ENCODE data around the gene DNAH1. TPM values are rescaled to one million over a fixed set of nuclear protein-coding genes. Genes with fewer than 3 reads are reported as not detected.

The DNAH1 gene
- total RNA-seq, 1 experiment from 2014 or later = 0.60 TPM

DNA sequence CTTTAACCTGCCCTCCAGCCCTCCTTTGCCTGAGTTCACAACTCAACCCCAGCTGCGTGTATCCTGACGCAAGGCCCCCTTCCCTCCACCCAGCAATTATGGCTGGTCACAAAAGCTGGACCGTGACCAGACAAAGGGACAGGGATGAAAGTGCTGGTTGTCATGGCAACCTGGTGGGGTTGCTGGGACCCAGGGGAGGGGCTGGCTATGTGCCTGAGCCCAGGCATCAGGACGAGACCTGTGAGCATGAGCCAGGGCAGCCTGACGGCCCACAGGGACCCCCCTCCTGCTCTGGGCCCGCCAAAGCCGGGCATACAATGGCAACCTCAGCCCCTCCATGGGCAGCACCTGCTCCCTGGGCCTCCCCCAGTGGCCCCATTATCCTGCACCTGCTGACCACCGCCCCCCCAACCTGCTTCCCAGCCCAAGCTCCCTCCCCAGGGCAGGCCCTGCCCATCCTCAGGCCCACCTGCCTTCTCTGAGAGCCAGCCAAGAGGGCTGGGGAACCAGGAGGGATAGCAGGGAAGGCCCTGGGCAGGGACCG, 4.5 kb upstream of the DNAH1 start:
- DNase-seq (ENCODE audit: low spot score) = no peak

DNA sequence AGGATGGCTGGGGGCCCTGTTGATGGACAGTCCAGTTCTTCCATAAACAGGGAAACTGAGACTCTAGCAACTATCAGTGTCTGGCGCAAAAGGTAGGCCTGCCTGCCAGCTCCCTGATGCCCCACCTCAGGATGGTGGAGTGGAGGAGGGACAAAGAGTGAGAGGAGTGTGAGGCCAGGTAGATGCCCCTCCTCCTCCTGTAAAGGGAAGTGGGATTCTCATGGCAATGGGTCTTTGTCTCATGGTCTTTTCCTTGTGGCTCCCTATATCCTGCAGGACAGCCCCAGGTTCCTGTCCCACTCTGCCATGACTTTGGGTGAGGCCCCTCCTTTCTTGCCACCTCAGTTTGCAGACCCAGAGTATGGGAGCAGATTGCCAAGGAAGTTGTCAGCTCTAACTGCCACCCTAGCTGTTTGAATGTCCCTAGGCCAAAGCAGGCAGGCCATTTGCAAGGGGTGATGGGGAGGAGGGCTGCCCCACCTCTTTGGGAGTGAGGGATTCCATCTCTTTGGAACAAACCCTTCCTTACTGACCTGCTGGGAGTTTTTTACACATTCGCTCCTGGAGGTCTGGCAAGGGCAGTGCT, 2.8 kb upstream of the DNAH1 start:
- DNase-seq (ENCODE audit: low spot score) = no peak

- DNase-seq (ENCODE audit: low spot score) = peak; percentile 16
Observed at GRCh38 chr3:52313774-52314188, 2.3 kb upstream of the DNAH1 start.

GRCh38 chr3:52314489-52314888, 1.6 kb upstream of the DNAH1 start:
- DNase-seq (ENCODE audit: low spot score) = no peak

DNA sequence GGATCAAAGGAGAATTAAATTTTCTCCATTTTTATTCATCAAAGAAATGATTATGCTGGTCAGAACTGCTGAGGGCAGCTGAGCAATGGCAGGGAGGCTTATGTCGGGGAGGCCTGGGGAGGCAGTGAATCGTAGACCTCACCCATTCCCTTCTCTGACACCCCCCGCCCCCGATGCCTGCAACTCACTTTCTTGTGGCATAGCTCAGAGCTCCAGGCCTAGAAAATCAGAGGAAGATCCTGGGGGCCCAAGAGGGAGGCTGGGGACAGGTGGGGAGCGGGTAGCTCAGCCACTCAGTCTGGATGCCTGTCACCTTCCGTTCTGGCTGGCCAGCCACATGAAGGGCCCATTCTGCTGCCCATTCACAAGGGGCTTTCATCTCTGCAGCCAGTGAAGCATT, 1.1 kb upstream of the DNAH1 start:
- DNase-seq (ENCODE audit: low spot score) = no peak

- no peak for DNase-seq (ENCODE audit: low spot score)
Observed at GRCh38 chr3:52317208-52318000, 1.3 kb downstream of the DNAH1 start.

- no peak for DNase-seq (ENCODE audit: low spot score)
Observed at GRCh38 chr3:52318186-52318816, 2.2 kb downstream of the DNAH1 start.

GRCh38 chr3:52319921-52320595, 3.9 kb downstream of the DNAH1 start:
- DNase-seq (ENCODE audit: low spot score) = no peak

DNA sequence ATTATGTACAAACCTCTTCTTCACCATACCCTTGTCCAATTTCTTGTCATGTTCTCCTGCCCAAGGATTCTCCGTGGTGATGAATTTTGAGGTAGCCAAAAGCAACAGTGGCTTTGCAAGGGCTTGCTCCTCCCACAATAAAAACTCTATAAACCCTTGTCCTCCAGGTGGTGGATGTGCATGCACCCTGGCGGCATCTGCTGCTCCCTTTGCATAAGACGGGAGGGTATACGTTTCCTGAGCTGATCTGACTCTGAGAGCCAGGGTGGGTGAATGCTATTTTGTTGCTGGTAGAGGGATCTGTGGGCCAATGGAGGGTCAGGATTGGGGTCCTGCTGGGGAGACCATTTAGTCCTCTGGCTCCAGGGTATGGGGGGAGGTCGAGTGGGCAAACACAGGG, 5.4 kb downstream of the DNAH1 start:
- no peak for DNase-seq (ENCODE audit: low spot score)

DNA sequence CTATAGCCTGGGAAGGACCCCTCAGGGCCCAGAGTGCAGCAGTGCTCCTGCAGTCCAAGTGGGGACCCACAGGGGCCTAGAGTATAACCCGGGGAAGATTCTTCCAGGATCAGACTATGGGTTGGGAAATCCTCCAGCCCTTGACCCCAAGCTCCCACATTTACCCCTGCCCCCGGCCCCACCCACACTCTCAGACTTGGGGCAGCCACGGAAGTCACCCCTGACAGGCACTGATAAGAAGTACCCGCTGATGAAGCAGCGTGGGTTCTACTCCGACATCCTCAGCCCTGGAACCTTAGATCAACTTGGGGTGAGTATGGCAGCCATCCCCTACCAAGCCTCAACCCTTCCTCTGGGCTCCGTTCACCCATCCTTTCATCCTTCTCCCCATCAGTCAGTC, 6.3 kb downstream of the DNAH1 start:
- no peak for DNase-seq (ENCODE audit: low spot score)

GRCh38 chr3:52323526-52324295, 7.6 kb downstream of the DNAH1 start:
- DNase-seq (ENCODE audit: low spot score) = no peak

GRCh38 chr3:52324676-52325075, 8.6 kb downstream of the DNAH1 start:
- no peak for DNase-seq (ENCODE audit: low spot score)

- DNase-seq (ENCODE audit: low spot score) = no peak
Observed at GRCh38 chr3:52325686-52326085, 9.6 kb downstream of the DNAH1 start.

- DNase-seq (ENCODE audit: low spot score) = no peak
Observed at GRCh38 chr3:52326976-52327375, 10.9 kb downstream of the DNAH1 start.

GRCh38 chr3:52327486-52328290, 11.6 kb downstream of the DNAH1 start:
- DNase-seq (ENCODE audit: low spot score) = no peak

DNA sequence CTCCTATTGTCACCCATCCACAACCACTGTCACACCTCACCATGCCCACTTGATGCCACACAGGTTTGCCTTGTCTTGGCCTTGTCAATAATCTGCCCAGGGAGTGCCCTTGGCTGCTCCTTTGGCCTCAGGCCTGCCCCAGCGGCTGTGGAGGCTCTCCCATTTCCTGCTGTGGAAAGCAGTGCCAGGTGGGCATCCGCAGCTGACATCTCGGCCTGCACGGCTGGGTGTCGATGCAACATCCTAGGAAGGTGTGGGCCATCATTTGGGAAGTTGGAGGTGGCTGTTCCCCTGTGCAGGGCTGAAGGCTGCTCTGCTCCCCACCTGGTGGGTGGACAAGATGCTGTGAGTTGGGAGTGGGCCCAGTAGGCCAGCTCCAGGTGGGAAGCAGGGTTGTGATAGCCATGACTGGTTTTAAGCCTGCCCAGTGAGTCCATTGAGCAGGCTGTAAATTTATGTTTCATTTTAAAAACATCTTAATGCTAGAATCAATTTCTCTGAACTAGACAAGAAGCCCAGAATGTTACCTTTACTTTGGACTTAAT, 12.5 kb downstream of the DNAH1 start:
- DNase-seq (ENCODE audit: low spot score) = no peak

DNA sequence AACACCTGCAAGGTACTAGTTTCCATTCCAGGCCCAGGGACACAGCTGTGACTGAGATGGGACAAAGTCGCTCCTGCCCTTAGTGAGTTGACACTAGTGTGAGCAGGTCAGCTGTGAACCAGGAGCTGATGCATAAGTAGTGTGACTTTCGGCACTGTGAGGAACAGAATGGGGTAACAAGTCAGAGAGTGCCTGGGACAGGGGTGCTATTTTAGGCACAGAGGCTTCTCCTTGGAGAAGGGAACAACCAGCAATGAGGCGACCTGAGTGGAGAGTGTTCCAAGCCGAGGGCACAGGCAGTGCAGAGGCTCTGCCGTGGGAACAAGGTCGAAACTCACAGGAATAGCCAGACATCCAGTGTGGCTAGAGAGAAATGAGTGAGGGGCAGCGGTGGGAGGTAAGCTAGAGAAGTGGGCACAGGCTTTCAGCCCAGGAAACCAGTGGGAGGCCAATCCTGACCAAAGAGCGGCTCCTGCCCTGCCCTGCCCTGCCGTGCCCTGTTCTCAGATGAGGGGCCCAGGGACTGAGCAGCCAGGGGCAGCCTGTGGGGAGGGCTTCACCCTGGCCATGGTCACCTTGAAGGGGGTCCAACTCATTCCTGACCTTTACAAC, 14.2 kb downstream of the DNAH1 start:
- no peak for DNase-seq (ENCODE audit: low spot score)

GRCh38 chr3:52331091-52331490, 15.0 kb downstream of the DNAH1 start:
- DNase-seq (ENCODE audit: low spot score) = no peak

- DNase-seq (ENCODE audit: low spot score) = no peak
Observed at GRCh38 chr3:52331906-52332305, 15.8 kb downstream of the DNAH1 start.

Measured in H4 (cell line).